ENCODE measurements around the gene CWC15. TPM values are rescaled to one million over a fixed set of nuclear protein-coding genes. Genes with fewer than 3 reads are reported as not detected.

The CWC15 gene
- total and polyA plus RNA-seq, 2 donors (not counting 3 experiments of a cell fraction or from before 2014, with no cell fraction given): 16.9 to 72.0 TPM

- dilution Hi-C loops (cut with MboI; ENCODE audit: extremely low pct_ligation_motif_present, low sequenced_read_pairs): no loop called here
Measured at GRCh38 chr11:95016139-95016538, 42.8 kb upstream of the CWC15 start.

More at GRCh38 chr11:95016139-95016538, 42.8 kb upstream of the CWC15 start:
- Histone ChIP-seq H2AFZ (ENCODE audit: low read depth, low read length) (no peak overlapping the region), H3K9me3 (replicated peaks; ENCODE audit: control insufficient read depth, insufficient read depth, low read length) (no peaks in the 10 kb centered on the region), H4K20me1 (replicated peaks; ENCODE audit: control insufficient read depth, extremely low read depth, insufficient read depth, low read length) (no peaks in the 10 kb centered on the region), H3K27me3 (ENCODE audit: control insufficient read depth in 2 of 2, insufficient read depth in 2 of 2, low read length in 2 of 2) (no peaks in the 10 kb centered on the region), H3K79me2 (ENCODE audit: control insufficient read depth, insufficient read depth, low read length) (no peaks in the 10 kb centered on the region), H3K4me1 (ENCODE audit: control insufficient read depth, extremely low read depth, insufficient read depth, low read length) (no peaks in the 10 kb centered on the region), H3K4me3 (replicated peaks in 1 of 3; ENCODE audit: insufficient read depth in 1 of 3, low read depth in 1 of 3, low read length in 3 of 3) (no peak overlapping the region), H3K4me2 (ENCODE audit: insufficient read depth, low read length) (no peak overlapping the region), H3K9ac (replicated peaks; ENCODE audit: extremely low read depth, insufficient read depth, low read length) (no peak overlapping the region), H3K36me3 (ENCODE audit: control insufficient read depth in 2 of 2, extremely low read depth in 1 of 2, insufficient read depth in 2 of 2, low read length in 2 of 2) (no peaks in the 10 kb centered on the region), H3K9me1 (replicated peaks; ENCODE audit: control insufficient read depth, extremely low read depth, insufficient read depth, low read length) (no peaks in the 10 kb centered on the region), H3K27ac (ENCODE audit: insufficient read depth, low read depth, low read length) (no peak overlapping the region)
- TF ChIP-seq POLR2AphosphoS5 (IDR thresholded peaks at IDR 0.05; ENCODE audit: insufficient read depth, low read depth, low read length): no peak
- no peak for TF ChIP-seq EZH2 (IDR thresholded peaks at IDR 0.05; ENCODE audit: borderline replicate concordance, low read depth, low read length, severe bottlenecking)
- TF ChIP-seq CTCF (IDR thresholded peaks at IDR 0.05; ENCODE audit: extremely low read depth in 1 of 2, insufficient read depth in 1 of 2, low read depth in 1 of 2, low read length in 2 of 2): no peak
- TF ChIP-seq POLR2A (IDR thresholded peaks at IDR 0.05; ENCODE audit: low read depth, low read length): no peak
- no peak for TF ChIP-seq JUN (IDR thresholded peaks at IDR 0.05; ENCODE audit: borderline replicate concordance, insufficient read depth, insufficient read length, low read depth)
- no peak for TF ChIP-seq GATA2 (IDR thresholded peaks at IDR 0.05; ENCODE audit: insufficient read depth, insufficient read length, low read depth, low read length)
- no peak for TF ChIP-seq MYC (IDR thresholded peaks at IDR 0.05; ENCODE audit: low read depth, low read length)
- TF ChIP-seq MAX (IDR thresholded peaks at IDR 0.05; ENCODE audit: insufficient read depth, insufficient read length): no peak
- no peak for TF ChIP-seq FOS (IDR thresholded peaks at IDR 0.05; ENCODE audit: borderline replicate concordance, insufficient read depth, low read length)
- intact Hi-C loops (cut with micrococcal nuclease): no loop called here
- no peak for FAIRE-seq
- ChIA-PET CTCF (interaction anchor here (0.6 kb wide), 1 partner anchor 21 kb away, joined by 3 read pairs; no protein-coding TSS in a partner anchor), POLR2A (no interaction called here)
- no peak for DNase-seq (ENCODE audit: low read depth, low spot score)
- BruUV-seq (replicated peaks): no TSS peak

Measured in endothelial cell of umbilical vein (primary cell).